GM23248 (cell line): Measurements from ENCODE around the gene LRMDA.

Source experiments
- EZH2 ChIP-seq: fragments of 200-600 bp; sonication (generic); IDR thresholded peaks from 2 replicates; pipeline ENCODE4 v1.6.1; 2018; ENCODE audit warnings: antibody characterized with exemption, mild to moderate bottlenecking; ENCODE audit not compliant: insufficient read depth, poor library complexity, severe bottlenecking
- EZH2phosphoT487 ChIP-seq: fragments of 200-600 bp; sonication (generic); IDR thresholded peaks from 2 replicates; pipeline ENCODE4 v1.6.1; 2018; ENCODE audit warnings: antibody characterized with exemption, moderate library complexity, mild to moderate bottlenecking, low read depth; ENCODE audit not compliant: insufficient read depth

DNA sequence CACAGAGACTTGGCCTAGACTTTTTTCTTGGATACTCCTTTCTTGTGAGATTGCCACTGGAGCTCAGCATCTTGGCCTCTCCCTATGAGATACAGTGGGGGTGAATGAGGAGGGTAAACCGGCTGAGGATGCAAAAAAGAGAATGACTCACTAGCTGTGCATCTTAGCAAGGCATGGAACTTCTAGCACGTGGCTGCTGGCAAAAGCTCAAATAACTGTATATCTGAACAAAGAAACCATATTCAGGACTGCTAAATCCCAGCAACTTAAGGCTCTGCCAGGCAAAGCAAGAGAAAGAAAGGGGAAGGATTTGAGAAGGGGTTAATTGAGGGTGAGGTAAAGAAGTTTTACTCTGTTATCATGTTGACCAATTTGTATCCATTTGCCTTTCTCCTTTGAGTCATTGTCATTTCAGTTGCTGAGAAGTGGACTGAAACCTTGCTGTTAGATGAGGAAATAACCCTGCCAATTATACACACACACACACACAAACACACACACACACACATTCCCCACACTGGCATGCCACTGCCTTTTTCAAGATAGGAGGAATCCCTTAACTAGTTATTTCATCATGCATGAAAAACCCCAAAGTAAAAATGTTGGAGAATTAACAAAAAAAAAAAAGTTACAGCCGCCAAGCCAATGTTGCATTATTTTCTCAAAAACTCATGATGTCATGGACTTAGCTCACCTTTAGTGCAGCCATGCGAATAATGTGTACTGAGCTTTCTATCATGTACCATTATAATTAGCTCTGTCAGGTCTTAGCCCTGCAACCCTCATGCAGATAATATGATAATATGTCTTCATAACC is 997.3 kb downstream of the LRMDA start:
- TF ChIP-seq EZH2 (no peak), EZH2phosphoT487 (no peak)
